NCI-H2107 treated with DMSO at 0.1 percent for 48 hours (cell line): ENCODE results near the gene RDH8.

ENCODE experiments used
- DNase-seq: peaks from one replicate; lab custom pipeline; 2025; ENCODE audit not compliant: unreplicated experiment; lab: John Stamatoyannopoulos, UW

RDH8 gene

GRCh38 chr19:10036601-10037071 lies 23.4 kb downstream of the RDH8 start:
- no peak for DNase-seq

- DNase-seq, result no peak
Observed at GRCh38 chr19:10037367-10037766, 24.1 kb downstream of the RDH8 start.

GRCh38 chr19:10037809-10038208 lies 24.5 kb downstream of the RDH8 start:
- DNase-seq, result no peak

- DNase-seq, result no peak
Observed at GRCh38 chr19:10043286-10043927, 30.1 kb downstream of the RDH8 start.

- DNase-seq, result no peak
Observed at GRCh38 chr19:10044390-10044789, 31.1 kb downstream of the RDH8 start.

GRCh38 chr19:10045371-10045770 lies 32.1 kb downstream of the RDH8 start:
- no peak for DNase-seq

GRCh38 chr19:10049626-10050025 lies 36.3 kb downstream of the RDH8 start:
- no peak for DNase-seq

- DNase-seq, result no peak
Observed at GRCh38 chr19:10052602-10053360, 39.5 kb downstream of the RDH8 start.

- DNase-seq, result no peak
Observed at GRCh38 chr19:10061717-10062310, 48.5 kb downstream of the RDH8 start.

GRCh38 chr19:10068205-10068604 lies 54.9 kb downstream of the RDH8 start:
- no peak for DNase-seq

- no peak for DNase-seq
Observed at GRCh38 chr19:10069046-10069445, 55.8 kb downstream of the RDH8 start.

GRCh38 chr19:10070730-10071446 lies 57.6 kb downstream of the RDH8 start:
- DNase-seq, result no peak
